Panc1 (cell line): ENCODE results near the gene PHKG2. TPM values are rescaled to one million over a fixed set of nuclear protein-coding genes. Genes with fewer than 3 reads are reported as not detected.

Experiments used
- ATAC-seq: fragments of 200-7000 bp; cut with Tn5 transposase; 2 replicates; pipeline ENCODE4 v1.9.1; 2020; ENCODE audit warnings: mild to moderate bottlenecking, moderate library complexity
- BruUV-seq: library from RNA; stranded (reverse); fragments of 400-500 nt; replicated peaks from 2 replicates; lab custom pipeline; 2021; lab: Mats Ljungman, UMichigan
- CTCF ChIA-PET: fragments of 300-600 bp; sonication (Branson Sonifier 250); formaldehyde crosslinking; loops from one replicate; lab custom pipeline; 2022; ENCODE audit warnings: antibody characterized with exemption; lab: Charles Lee
- POLR2A ChIA-PET: fragments of 300-600 bp; sonication (Branson Sonifier 250); formaldehyde crosslinking; loops from one replicate; lab custom pipeline; 2022; ENCODE audit warnings: antibody characterized with exemption; lab: Charles Lee
- DNase-seq: peaks from one replicate; pipeline ENCODE4 v3.0.0-alpha.2; 2010; ENCODE audit warnings: low read depth, low spot score
- H3K27ac ChIP-seq: 2 replicates; pipeline ENCODE4 v1.5.1; 2011; ENCODE audit warnings: mild to moderate bottlenecking, low read length, inconsistent platforms
- H3K27me3 ChIP-seq: fragments of 200-500 bp; sonication (Bioruptor generic); 2 replicates; pipeline ENCODE4 v1.6.0; 2014; ENCODE audit warnings: low read length, inconsistent platforms; ENCODE audit not compliant: control insufficient read depth, insufficient read depth
- H3K36me3 ChIP-seq: fragments of 200-500 bp; sonication (Bioruptor generic); 2 replicates; pipeline ENCODE4 v1.5.1; 2014; ENCODE audit warnings: inconsistent platforms, mild to moderate bottlenecking, low read length, moderate library complexity; ENCODE audit not compliant: control insufficient read depth, insufficient read depth
- H3K4me1 ChIP-seq: 2 replicates; pipeline ENCODE4 v1.5.1; 2011; ENCODE audit warnings: inconsistent platforms, mild to moderate bottlenecking, low read length, moderate library complexity; ENCODE audit not compliant: control insufficient read depth, insufficient read depth
- H3K4me3 ChIP-seq, 2 experiments: 2 replicates each; pipeline ENCODE4 v1.5.1; 2011 to 2012; ENCODE audit warnings: low read depth in 2 of 2, low read length in 2 of 2, mild to moderate bottlenecking in 2 of 2, inconsistent platforms in 1 of 2, moderate library complexity in 1 of 2
- H3K9me3 ChIP-seq: fragments of 200-500 bp; sonication (Bioruptor generic); 2 replicates; pipeline ENCODE4 v1.5.1; 2014; ENCODE audit warnings: low read depth, mild to moderate bottlenecking, inconsistent platforms, low read length, moderate library complexity; ENCODE audit not compliant: control insufficient read depth, insufficient read depth
- CTCF ChIP-seq: fragments of 450-650 bp; IDR thresholded peaks from 2 replicates; pipeline ENCODE4 v1.5.1; 2017; ENCODE audit warnings: mild to moderate bottlenecking
- POLR2AphosphoS5 ChIP-seq: IDR thresholded peaks from 2 replicates; pipeline ENCODE4 v1.6.1; 2012; ENCODE audit warnings: mild to moderate bottlenecking, low read depth, low read length, moderate library complexity
- SIN3A ChIP-seq: IDR thresholded peaks from 2 replicates; pipeline ENCODE4 v1.6.1; 2012; ENCODE audit warnings: low read depth, mild to moderate bottlenecking, low read length, moderate library complexity, borderline replicate concordance; ENCODE audit not compliant: insufficient read depth
- TCF7L2 ChIP-seq: IDR thresholded peaks from 2 replicates; pipeline ENCODE4 v1.6.1; 2011; ENCODE audit warnings: mild to moderate bottlenecking, low read depth, low read length, inconsistent platforms
- in situ Hi-C: cut with HindIII; loops from 2 replicates; pipeline ENCODE4 v1.10.0; 2016; ENCODE audit warnings: low sequenced_read_pairs, low pct_unique_long_range_greater_than_20kb
- intact Hi-C: fragments of 100-400 bp; cut with micrococcal nuclease; formaldehyde crosslinking; loops from one replicate; pipeline ENCODE4 v1.10.0; 2022; ENCODE audit not compliant: unreplicated experiment
- total RNA-seq: library from RNA; stranded (reverse); gene quantifications from one replicate; pipeline ENCODE4 v1.2.1, GENCODE V29; 2021; ENCODE audit not compliant: unreplicated experiment
- TF ChIP-seq, protein P1 (sequence below), 2 experiments: IDR thresholded peaks; 2 replicates each; pipeline ENCODE4 v1.6.1; 2011 to 2012; ENCODE audit warnings: low read depth in 2 of 2, control low read depth in 1 of 2, low read length in 1 of 2, mild to moderate bottlenecking in 1 of 2, moderate library complexity in 1 of 2; ENCODE audit not compliant: insufficient read depth in 1 of 2

PHKG2 gene
- total RNA-seq, 1 experiment from 2014 or later, result 43.1 TPM

GRCh38 chr16:30728899-30729672, 19.1 kb upstream of the PHKG2 start:
- Histone ChIP-seq H3K36me3 (peaks cover 23% of the 10 kb centered on the region), H3K4me3 (no peak overlapping the region), H3K9me3 (no peaks in the 10 kb centered on the region), H3K4me1 (no peaks in the 10 kb centered on the region), H3K27ac (no peak overlapping the region), H3K27me3 (no peaks in the 10 kb centered on the region)
- in situ Hi-C loops (no loop called here), intact Hi-C loops (no loop called here)
- no TSS peak for BruUV-seq
- CTCF ChIA-PET, result no interaction called here
- DNase-seq (no peak), ATAC-seq (no peak)
- POLR2A ChIA-PET, result no interaction called here
- TF ChIP-seq CTCF (no peak), POLR2AphosphoS5 (peak; percentile 40; the same call in 1 of the 2 replicates)

DNA sequence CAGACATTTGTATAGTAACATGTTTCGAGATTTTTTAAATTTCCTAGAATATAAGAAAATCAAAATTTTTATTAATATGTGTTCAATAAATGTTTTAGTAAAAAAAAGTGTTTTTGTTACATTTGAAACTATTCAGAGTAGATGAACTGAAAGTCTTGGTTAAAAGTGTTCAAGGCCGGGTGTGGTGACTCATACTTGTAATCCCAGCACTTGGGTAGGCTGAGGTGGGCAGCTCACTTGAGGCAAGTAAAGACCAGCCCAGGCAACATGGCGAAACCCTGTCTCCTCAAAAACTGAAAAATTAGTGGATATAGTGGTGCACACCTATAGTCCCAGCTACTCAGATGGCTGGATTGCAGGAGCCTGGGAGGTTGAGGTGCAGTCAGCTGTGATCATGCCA, 16.8 kb upstream of the PHKG2 start:
- CTCF ChIA-PET, result no interaction called here
- intact Hi-C loops, result no loop called here
- no TSS peak for BruUV-seq

DNA sequence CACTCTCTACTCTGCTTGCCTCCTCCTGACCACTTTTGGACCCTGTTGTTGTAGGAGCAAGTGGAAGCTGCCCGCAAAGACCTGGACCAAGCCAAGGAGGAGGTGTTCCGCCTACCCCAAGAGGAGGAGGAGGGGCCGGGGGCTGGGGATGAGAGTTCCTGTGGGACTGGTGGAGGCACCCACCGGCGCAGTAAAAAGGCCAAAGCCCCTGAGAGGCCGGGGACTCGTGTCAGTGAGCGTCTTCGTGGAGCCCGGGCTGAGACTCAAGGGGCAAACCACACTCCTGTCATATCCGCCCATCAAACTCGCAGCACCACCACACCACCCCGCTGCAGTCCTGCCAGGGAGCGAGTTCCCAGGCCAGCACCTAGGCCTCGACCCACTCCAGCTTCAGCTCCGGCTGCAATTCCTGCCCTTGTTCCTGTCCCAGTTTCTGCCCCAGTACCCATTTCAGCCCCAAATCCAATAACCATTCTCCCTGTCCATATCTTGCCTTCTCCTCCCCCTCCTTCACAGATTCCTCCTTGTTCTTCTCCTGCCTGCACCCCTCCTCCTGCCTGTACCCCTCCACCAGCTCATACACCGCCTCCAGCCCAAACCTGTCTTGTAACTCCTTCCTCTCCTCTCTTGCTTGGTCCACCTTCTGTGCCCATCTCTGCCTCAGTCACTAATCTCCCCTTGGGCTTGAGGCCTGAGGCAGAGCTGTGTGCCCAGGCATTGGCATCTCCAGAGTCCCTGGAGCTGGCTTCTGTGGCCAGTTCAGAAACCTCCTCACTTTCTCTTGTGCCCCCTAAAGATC, 11.0 kb upstream of the PHKG2 start:
- H3K4me1 ChIP-seq, result peaks cover 19% of the 10 kb centered on the region
- no peak overlapping the region for H3K27ac ChIP-seq
- DNase-seq, result no peak
- in situ Hi-C loops (no loop called here), intact Hi-C loops (no loop called here)
- H3K36me3 ChIP-seq, result peaks cover 12% of the 10 kb centered on the region
- no peak overlapping the region for H3K4me3 ChIP-seq
- TF ChIP-seq TCF7L2 (no peak), POLR2AphosphoS5 (no peak), SIN3A (no peak), CTCF (no peak)
- TF ChIP-seq, protein P1, sequence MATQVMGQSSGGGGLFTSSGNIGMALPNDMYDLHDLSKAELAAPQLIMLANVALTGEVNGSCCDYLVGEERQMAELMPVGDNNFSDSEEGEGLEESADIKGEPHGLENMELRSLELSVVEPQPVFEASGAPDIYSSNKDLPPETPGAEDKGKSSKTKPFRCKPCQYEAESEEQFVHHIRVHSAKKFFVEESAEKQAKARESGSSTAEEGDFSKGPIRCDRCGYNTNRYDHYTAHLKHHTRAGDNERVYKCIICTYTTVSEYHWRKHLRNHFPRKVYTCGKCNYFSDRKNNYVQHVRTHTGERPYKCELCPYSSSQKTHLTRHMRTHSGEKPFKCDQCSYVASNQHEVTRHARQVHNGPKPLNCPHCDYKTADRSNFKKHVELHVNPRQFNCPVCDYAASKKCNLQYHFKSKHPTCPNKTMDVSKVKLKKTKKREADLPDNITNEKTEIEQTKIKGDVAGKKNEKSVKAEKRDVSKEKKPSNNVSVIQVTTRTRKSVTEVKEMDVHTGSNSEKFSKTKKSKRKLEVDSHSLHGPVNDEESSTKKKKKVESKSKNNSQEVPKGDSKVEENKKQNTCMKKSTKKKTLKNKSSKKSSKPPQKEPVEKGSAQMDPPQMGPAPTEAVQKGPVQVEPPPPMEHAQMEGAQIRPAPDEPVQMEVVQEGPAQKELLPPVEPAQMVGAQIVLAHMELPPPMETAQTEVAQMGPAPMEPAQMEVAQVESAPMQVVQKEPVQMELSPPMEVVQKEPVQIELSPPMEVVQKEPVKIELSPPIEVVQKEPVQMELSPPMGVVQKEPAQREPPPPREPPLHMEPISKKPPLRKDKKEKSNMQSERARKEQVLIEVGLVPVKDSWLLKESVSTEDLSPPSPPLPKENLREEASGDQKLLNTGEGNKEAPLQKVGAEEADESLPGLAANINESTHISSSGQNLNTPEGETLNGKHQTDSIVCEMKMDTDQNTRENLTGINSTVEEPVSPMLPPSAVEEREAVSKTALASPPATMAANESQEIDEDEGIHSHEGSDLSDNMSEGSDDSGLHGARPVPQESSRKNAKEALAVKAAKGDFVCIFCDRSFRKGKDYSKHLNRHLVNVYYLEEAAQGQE (IDR thresholded peaks at IDR 0.05; ENCODE audit: insufficient read depth in 1 of 2, low read depth in 2 of 2, low read length in 1 of 2), result no peak
- no peak for ATAC-seq
- BruUV-seq, result no TSS peak
- H3K9me3 ChIP-seq, result no peaks in the 10 kb centered on the region
- CTCF ChIA-PET, result no interaction called here
- POLR2A ChIA-PET, result no interaction called here
- no peaks in the 10 kb centered on the region for H3K27me3 ChIP-seq

More for the DNA sequence above, 16.8 kb upstream of the PHKG2 start:
- H3K9me3 ChIP-seq, result no peaks in the 10 kb centered on the region
- no peak overlapping the region for H3K4me3 ChIP-seq
- in situ Hi-C loops, result no loop called here
- TF ChIP-seq TCF7L2 (no peak), CTCF (no peak), SIN3A (no peak)
- no peaks in the 10 kb centered on the region for H3K4me1 ChIP-seq
- no peak overlapping the region for H3K27ac ChIP-seq
- ATAC-seq (no peak), DNase-seq (no peak)
- no peaks in the 10 kb centered on the region for H3K27me3 ChIP-seq
- POLR2A ChIA-PET, result no interaction called here
- H3K36me3 ChIP-seq, result peaks cover 21% of the 10 kb centered on the region
